SU-DHL-6 (cell line): ENCODE results near the gene TAF13.
"Not testable (repeated sequence)": the region's sequence is repeated elsewhere in the genome, so short reads cannot be mapped to it uniquely, and the experiment has no call there.

Experiments used
- H2AFZ ChIP-seq: fragments of 200-600 bp; sonication (generic); 2 replicates; pipeline ENCODE4 v1.6.1; 2014; ENCODE audit warnings: low read depth, mild to moderate bottlenecking, moderate library complexity, mixed read lengths, antibody characterized with exemption, low read length; ENCODE audit not compliant: severe bottlenecking
- H3F3A ChIP-seq: fragments of 200-600 bp; shearing (Covaris generic); 2 replicates; pipeline ENCODE4 v1.6.0; 2016; ENCODE audit warnings: antibody characterized with exemption, mild to moderate bottlenecking; ENCODE audit not compliant: insufficient read depth
- H3K27ac ChIP-seq: fragments of 200-600 bp; sonication (generic); 2 replicates; pipeline ENCODE4 v1.5.1; 2016; ENCODE audit warnings: low read depth, mild to moderate bottlenecking, low read length, moderate library complexity, mixed read lengths
- H3K27me3 ChIP-seq: fragments of 200-600 bp; sonication (generic), shearing (Covaris generic); 2 replicates; pipeline ENCODE4 v1.6.0; 2014; ENCODE audit warnings: mild to moderate bottlenecking, low read length
- H3K36me3 ChIP-seq: fragments of 200-600 bp; sonication (generic); 2 replicates; pipeline ENCODE4 v1.6.1; 2014; ENCODE audit warnings: mild to moderate bottlenecking, low read length, mixed read lengths
- H3K4me2 ChIP-seq: fragments of 300-600, 200-600 bp; shearing (Covaris generic), sonication (generic); 2 replicates; pipeline ENCODE4 v1.6.0; 2014; ENCODE audit warnings: low read length, low read depth, mild to moderate bottlenecking; ENCODE audit not compliant: poor library complexity, severe bottlenecking
- H3K4me3 ChIP-seq: fragments of 200-600 bp; sonication (generic); 2 replicates; pipeline ENCODE4 v1.5.1; 2014; ENCODE audit warnings: antibody characterized with exemption, low read length, mild to moderate bottlenecking, mixed read lengths; ENCODE audit not compliant: insufficient read depth, poor library complexity, severe bottlenecking
- H3K79me2 ChIP-seq: fragments of 200-600 bp; sonication (generic); 2 replicates; pipeline ENCODE4 v1.6.1; 2014; ENCODE audit warnings: mild to moderate bottlenecking, low read length, moderate library complexity; ENCODE audit not compliant: insufficient read depth
- H3K9ac ChIP-seq: fragments of 200-600 bp; sonication (generic); 2 replicates; pipeline ENCODE4 v1.7.0; 2014; ENCODE audit warnings: mild to moderate bottlenecking, low read length
- H3K9me2 ChIP-seq: fragments of 200-600 bp; sonication (generic); replicated peaks from 2 replicates; pipeline ENCODE4 v1.6.1; 2014; ENCODE audit warnings: low read length; ENCODE audit not compliant: insufficient read depth
- H3K9me3 ChIP-seq: fragments of 200-600 bp; sonication (generic); 2 replicates; pipeline ENCODE4 v1.6.1; 2014; ENCODE audit warnings: low read length, mixed read lengths; ENCODE audit not compliant: insufficient read depth
- H4K20me1 ChIP-seq: fragments of 200-600 bp; sonication (generic); 2 replicates; pipeline ENCODE4 v1.6.1; 2014; ENCODE audit warnings: low read depth, mild to moderate bottlenecking, antibody characterized with exemption, low read length, moderate library complexity, mixed read lengths
- CTCF ChIP-seq: fragments of 200-600 bp; sonication (generic); IDR thresholded peaks from one replicate; pipeline ENCODE4 v1.5.1; 2017; ENCODE audit warnings: antibody characterized with exemption, mild to moderate bottlenecking, low read length, moderate library complexity; ENCODE audit not compliant: insufficient read depth, poor library complexity, severe bottlenecking
- EZH2phosphoT487 ChIP-seq: fragments of 200-600 bp; sonication (generic), shearing (Covaris generic); conservative IDR thresholded peaks from 2 replicates; pipeline ENCODE4 v1.6.1; 2018; ENCODE audit warnings: mild to moderate bottlenecking, antibody characterized with exemption, low read length, moderate library complexity, mixed read lengths

TAF13 gene

GRCh38 chr1:109040627-109040988 lies 35.2 kb downstream of the TAF13 start:
- Histone ChIP-seq H3F3A (peaks cover 9% of the 10 kb centered on the region; the same call in 1 of the 2 replicates), H3K27me3 (no peaks in the 10 kb centered on the region), H3K9me2 (no peaks in the 10 kb centered on the region), H3K9me3 (no peaks in the 10 kb centered on the region), H3K79me2 (peaks cover 53% of the 10 kb centered on the region), H3K36me3 (no peaks in the 10 kb centered on the region), H2AFZ (peak overlapping the region; percentile 70), H3K27ac (peak overlapping the region; percentile 62), H3K4me2 (peak overlapping the region; percentile 92), H3K4me3 (peak overlapping the region; percentile 99), H3K9ac (peak overlapping the region; percentile 79), H4K20me1 (no peaks in the 10 kb centered on the region)
- no peak for TF ChIP-seq EZH2phosphoT487
- TF ChIP-seq CTCF = no peak

GRCh38 chr1:109034382-109034781 lies 41.4 kb downstream of the TAF13 start:
- no peak overlapping the region for H2AFZ ChIP-seq
- no peaks in the 10 kb centered on the region for H3K9me2 ChIP-seq
- H3K36me3 ChIP-seq = no peaks in the 10 kb centered on the region
- peaks cover 65% of the 10 kb centered on the region for H3K79me2 ChIP-seq
- H3K4me3 ChIP-seq = no peak overlapping the region
- no peaks in the 10 kb centered on the region for H3K27me3 ChIP-seq
- H4K20me1 ChIP-seq = no peaks in the 10 kb centered on the region
- TF ChIP-seq CTCF = no peak
- no peak for TF ChIP-seq EZH2phosphoT487
- H3K9me3 ChIP-seq = no peaks in the 10 kb centered on the region
- H3K27ac ChIP-seq = no peak overlapping the region
- peaks cover 9% of the 10 kb centered on the region; the same call in 1 of the 2 replicates for H3F3A ChIP-seq
- no peak overlapping the region for H3K4me2 ChIP-seq
- no peak overlapping the region for H3K9ac ChIP-seq

- not testable (repeated sequence) for H3K9ac ChIP-seq, H3K4me2 ChIP-seq, H3K36me3 ChIP-seq, H2AFZ ChIP-seq, H3K9me3 ChIP-seq, H3F3A ChIP-seq, H3K4me3 ChIP-seq, H3K27me3 ChIP-seq, H4K20me1 ChIP-seq, H3K9me2 ChIP-seq, H3K27ac ChIP-seq
- peaks cover 67% of the 10 kb centered on the region for H3K79me2 ChIP-seq
These were observed 46.3 kb downstream of the TAF13 start for GRCh38 chr1:109029493-109029892.

- Histone ChIP-seq H2AFZ (no peak overlapping the region), H3K4me2 (no peak overlapping the region), H3K9ac (no peak overlapping the region), H4K20me1 (no peaks in the 10 kb centered on the region), H3K79me2 (peaks cover 55% of the 10 kb centered on the region), H3F3A (peaks cover 9% of the 10 kb centered on the region; the same call in 1 of the 2 replicates), H3K9me3 (no peaks in the 10 kb centered on the region), H3K27me3 (no peaks in the 10 kb centered on the region), H3K4me3 (no peak overlapping the region), H3K9me2 (no peaks in the 10 kb centered on the region), H3K27ac (no peak overlapping the region), H3K36me3 (no peaks in the 10 kb centered on the region)
- no peak for TF ChIP-seq EZH2phosphoT487
- peak; percentile 23 for TF ChIP-seq CTCF
These were observed 48.0 kb downstream of the TAF13 start for GRCh38 chr1:109027841-109028240.
